WTC11 (cell line): Measurements from ENCODE around the gene FCHSD1. TPM values are rescaled to one million over a fixed set of nuclear protein-coding genes. Genes with fewer than 3 reads are reported as not detected.

Experiments used
- ATAC-seq: fragments of 200-7000 bp; cut with Tn5 transposase; 2 replicates; pipeline ENCODE4 v1.10.0; 2021; ENCODE audit warnings: mild to moderate bottlenecking, moderate library complexity
- CTCF ChIA-PET: fragments of 300-600 bp; sonication (Branson Sonifier 250); formaldehyde crosslinking; loops from one replicate; lab custom pipeline; 2021; ENCODE audit warnings: antibody characterized with exemption; lab: Charles Lee
- POLR2A ChIA-PET: fragments of 350-600 bp; sonication (Branson Sonifier 250); formaldehyde crosslinking; loops from one replicate; lab custom pipeline; 2021; ENCODE audit warnings: antibody characterized with exemption; lab: Charles Lee
- DNase-seq: peaks from one replicate; pipeline ENCODE4 v3.0.0; 2021; ENCODE audit warnings: low spot score
- H3K27ac Mint-ChIP-seq: 2 replicates; pipeline ENCODE4 v1.8.0; 2021; ENCODE audit warnings: mixed read lengths
- H3K27me3 Mint-ChIP-seq: 2 replicates; pipeline ENCODE4 v1.8.0; 2021; ENCODE audit warnings: low read depth, mild to moderate bottlenecking, moderate library complexity, mixed read lengths
- H3K36me3 Mint-ChIP-seq: 2 replicates; pipeline ENCODE4 v1.8.0; 2021; ENCODE audit warnings: mixed read lengths
- H3K4me1 Mint-ChIP-seq: 2 replicates; pipeline ENCODE4 v1.8.0; 2022; ENCODE audit warnings: mixed read lengths
- H3K4me3 Mint-ChIP-seq: 2 replicates; pipeline ENCODE4 v1.8.0; 2021; ENCODE audit warnings: mild to moderate bottlenecking, moderate library complexity, mixed read lengths
- H3K9me3 Mint-ChIP-seq: 2 replicates; pipeline ENCODE4 v1.8.0; 2021; ENCODE audit warnings: mixed read lengths
- CREM ChIP-seq: sonication (generic); formaldehyde crosslinking; IDR thresholded peaks from 2 replicates; pipeline ENCODE4 v1.8.1; 2022; ENCODE audit warnings: mild to moderate bottlenecking, missing genetic modification reagents, moderate library complexity
- ELF4 ChIP-seq: sonication (generic); formaldehyde crosslinking; IDR thresholded peaks from 2 replicates; pipeline ENCODE4 v1.8.1; 2022; ENCODE audit warnings: low read depth, mild to moderate bottlenecking, moderate library complexity, missing genetic modification reagents
- ESRRA ChIP-seq: sonication (generic); formaldehyde crosslinking; IDR thresholded peaks from 2 replicates; pipeline ENCODE4 v1.8.1; 2022; ENCODE audit warnings: mild to moderate bottlenecking, missing genetic modification reagents, borderline replicate concordance
- ETV6 ChIP-seq: sonication (generic); formaldehyde crosslinking; IDR thresholded peaks from 2 replicates; pipeline ENCODE4 v1.8.1; 2022; ENCODE audit warnings: mild to moderate bottlenecking, missing genetic modification reagents
- NR1H2 ChIP-seq: sonication (generic); formaldehyde crosslinking; IDR thresholded peaks from 2 replicates; pipeline ENCODE4 v1.9.0; 2021; ENCODE audit warnings: mild to moderate bottlenecking, moderate library complexity, missing genetic modification reagents
- SMAD4 ChIP-seq: sonication (generic); formaldehyde crosslinking; IDR thresholded peaks from 2 replicates; pipeline ENCODE4 v1.8.0; 2022; ENCODE audit warnings: mild to moderate bottlenecking, missing genetic modification reagents
- SP1 ChIP-seq: sonication (generic); formaldehyde crosslinking; conservative IDR thresholded peaks from 2 replicates; pipeline ENCODE4 v1.8.1; 2022; ENCODE audit warnings: missing genetic modification reagents
- TEAD1 ChIP-seq: sonication (generic); formaldehyde crosslinking; IDR thresholded peaks from 2 replicates; pipeline ENCODE4 v1.8.0; 2022; ENCODE audit warnings: mild to moderate bottlenecking, missing genetic modification reagents
- USF1 ChIP-seq: sonication (generic); formaldehyde crosslinking; IDR thresholded peaks from 2 replicates; pipeline ENCODE4 v1.8.0; 2022; ENCODE audit warnings: mild to moderate bottlenecking, missing genetic modification reagents
- ZNF121 ChIP-seq: sonication (generic); formaldehyde crosslinking; IDR thresholded peaks from 2 replicates; pipeline ENCODE4 v1.8.0; 2023; ENCODE audit warnings: missing genetic modification reagents
- ZNF138 ChIP-seq: sonication (generic); formaldehyde crosslinking; conservative IDR thresholded peaks from 2 replicates; pipeline ENCODE4 v1.8.1; 2022; ENCODE audit warnings: mild to moderate bottlenecking, moderate library complexity, missing genetic modification reagents
- ZNF263 ChIP-seq: sonication (generic); formaldehyde crosslinking; IDR thresholded peaks from 2 replicates; pipeline ENCODE4 v1.8.1; 2022; ENCODE audit warnings: low read depth, mild to moderate bottlenecking, moderate library complexity, missing genetic modification reagents
- ZNF317 ChIP-seq: sonication (generic); formaldehyde crosslinking; IDR thresholded peaks from 2 replicates; pipeline ENCODE4 v1.8.1; 2023; ENCODE audit warnings: low read depth, mild to moderate bottlenecking, moderate library complexity, missing genetic modification reagents, borderline replicate concordance
- ZNF416 ChIP-seq: fragments of 250-450 bp; sonication (Bioruptor Pico); IDR thresholded peaks from 2 replicates; pipeline ENCODE4 v1.9.0; 2021; ENCODE audit warnings: mild to moderate bottlenecking, inconsistent platforms
- total RNA-seq: library from RNA; stranded (reverse); gene quantifications from 3 replicates; pipeline ENCODE4 v1.2.3, GENCODE V29; 2021
- TF ChIP-seq, protein P1 (sequence below): fragments of 200-600 bp; IDR thresholded peaks from 2 replicates; pipeline ENCODE4 v1.8.0; 2022; ENCODE audit warnings: antibody characterized with exemption

Gene FCHSD1
- total RNA-seq, 1 experiment from 2014 or later = 50.3 TPM

DNA sequence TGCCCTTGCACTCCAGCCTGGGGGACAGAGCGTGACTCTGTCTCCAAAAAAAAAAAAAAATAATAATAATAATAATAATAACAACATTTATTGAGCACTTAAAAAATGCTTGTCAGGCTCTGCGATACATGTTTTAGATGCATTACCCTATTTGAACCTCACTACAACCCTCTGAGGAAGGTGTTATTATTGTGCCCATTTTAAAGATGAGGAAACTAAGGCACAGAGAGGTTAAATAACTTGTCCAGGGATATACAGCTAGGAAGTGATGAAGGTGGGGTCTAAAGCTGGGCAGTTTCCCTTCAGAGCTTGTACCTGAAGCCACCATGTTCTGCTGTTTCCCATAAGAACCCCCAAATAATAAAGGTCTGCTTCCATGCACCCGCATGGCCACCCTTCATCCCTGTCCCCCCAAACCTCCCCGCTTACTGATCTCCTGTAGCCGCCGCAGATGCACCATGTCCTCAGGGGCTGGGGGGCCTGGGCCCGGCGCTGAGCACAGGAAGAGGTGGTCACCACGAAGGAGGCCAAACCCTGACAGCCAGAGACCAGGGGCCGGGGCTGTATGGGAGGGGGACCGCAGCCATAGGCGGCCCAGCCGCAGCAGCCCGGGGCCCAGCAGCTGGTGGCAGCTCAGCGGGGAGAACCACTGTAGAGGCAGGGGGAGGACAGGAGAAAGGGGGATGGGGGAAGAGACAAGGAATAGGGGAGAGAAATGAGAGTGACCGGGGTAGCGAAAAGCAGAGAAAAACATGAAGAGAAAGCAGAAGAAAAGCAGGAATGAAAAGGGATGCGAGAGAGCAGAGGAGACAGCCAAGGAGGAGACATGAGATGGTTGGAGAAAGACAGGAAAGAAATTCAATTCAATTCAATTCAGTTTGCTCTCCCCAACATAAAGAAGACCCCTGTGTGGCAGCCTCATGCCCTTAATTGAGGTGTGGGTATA lies 15.1 kb upstream of the FCHSD1 start (continued):
- TF ChIP-seq CREM (CRISPR knock-in tag) (no peak), USF1 (CRISPR knock-in tag) (no peak), ZNF138 (CRISPR knock-in tag) (no peak), ESRRA (CRISPR knock-in tag) (no peak), ELF4 (CRISPR knock-in tag) (no peak), SMAD4 (CRISPR knock-in tag) (no peak)
- TF ChIP-seq, protein P1, sequence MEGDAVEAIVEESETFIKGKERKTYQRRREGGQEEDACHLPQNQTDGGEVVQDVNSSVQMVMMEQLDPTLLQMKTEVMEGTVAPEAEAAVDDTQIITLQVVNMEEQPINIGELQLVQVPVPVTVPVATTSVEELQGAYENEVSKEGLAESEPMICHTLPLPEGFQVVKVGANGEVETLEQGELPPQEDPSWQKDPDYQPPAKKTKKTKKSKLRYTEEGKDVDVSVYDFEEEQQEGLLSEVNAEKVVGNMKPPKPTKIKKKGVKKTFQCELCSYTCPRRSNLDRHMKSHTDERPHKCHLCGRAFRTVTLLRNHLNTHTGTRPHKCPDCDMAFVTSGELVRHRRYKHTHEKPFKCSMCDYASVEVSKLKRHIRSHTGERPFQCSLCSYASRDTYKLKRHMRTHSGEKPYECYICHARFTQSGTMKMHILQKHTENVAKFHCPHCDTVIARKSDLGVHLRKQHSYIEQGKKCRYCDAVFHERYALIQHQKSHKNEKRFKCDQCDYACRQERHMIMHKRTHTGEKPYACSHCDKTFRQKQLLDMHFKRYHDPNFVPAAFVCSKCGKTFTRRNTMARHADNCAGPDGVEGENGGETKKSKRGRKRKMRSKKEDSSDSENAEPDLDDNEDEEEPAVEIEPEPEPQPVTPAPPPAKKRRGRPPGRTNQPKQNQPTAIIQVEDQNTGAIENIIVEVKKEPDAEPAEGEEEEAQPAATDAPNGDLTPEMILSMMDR = no peak

DNA sequence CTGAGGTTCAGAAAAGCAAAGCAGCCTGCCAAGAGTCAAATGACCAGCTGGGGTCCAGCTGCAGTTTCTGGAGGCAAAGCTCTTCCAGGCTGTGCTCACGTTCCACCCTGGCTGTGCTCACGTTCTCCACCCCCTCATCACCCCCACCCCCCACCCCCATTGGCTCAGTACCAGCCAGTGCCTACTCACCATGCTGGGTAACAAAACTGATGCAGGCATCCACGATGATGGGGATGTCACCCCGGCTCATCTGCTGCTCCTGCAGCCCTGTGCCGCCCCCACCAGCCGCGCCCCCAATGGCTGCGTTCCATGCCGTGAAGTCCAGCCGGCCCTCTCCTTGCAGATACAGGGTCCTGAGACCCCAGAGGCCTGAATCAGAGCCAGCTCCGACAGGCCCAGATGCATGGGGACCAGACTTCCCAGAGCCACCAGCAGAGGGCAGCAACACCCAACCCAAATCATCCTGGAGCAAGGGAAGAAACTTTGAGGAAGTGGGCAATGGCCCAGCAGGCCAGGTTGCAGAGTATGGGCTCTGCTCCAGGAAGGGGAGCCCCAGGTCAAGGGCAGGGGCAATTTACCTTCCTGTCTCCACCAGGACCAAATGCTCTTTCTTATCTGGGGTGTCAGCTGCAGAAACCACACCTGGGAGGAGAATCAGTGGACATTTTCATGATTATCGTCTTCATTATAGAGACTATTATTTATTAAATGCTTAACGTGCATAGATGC lies 13.7 kb upstream of the FCHSD1 start:
- Mint-ChIP-seq H3K27ac (no peak overlapping the region), H3K36me3 (peaks cover 45% of the 10 kb centered on the region), H3K4me1 (peaks cover 11% of the 10 kb centered on the region), H3K4me3 (no peak overlapping the region), H3K27me3 (no peaks in the 10 kb centered on the region), H3K9me3 (no peaks in the 10 kb centered on the region)
- ChIA-PET CTCF (interaction anchor here (0.6 to 2.0 kb wide), 35 partner anchors 8 to 347 kb away, joined by 3 to 26 read pairs (median 4); partner anchors contain the start of genes ARAP3, DELE1, DIAPH1 and FCHSD1), POLR2A (interaction anchor here (1.0 to 1.3 kb wide), 2 partner anchors 46 to 259 kb away, joined by 3 read pairs; partner anchors contain the start of genes DELE1 and DIAPH1)
- peak; percentile 88 for DNase-seq
- TF ChIP-seq ZNF416 (CRISPR knock-in tag) = no peak
- TF ChIP-seq ESRRA (CRISPR knock-in tag) = no peak
- no peak for TF ChIP-seq ZNF317 (CRISPR knock-in tag)
- 0 out of 2 replicates have a peak, but pooled peaks have one; percentile 38 for TF ChIP-seq SP1 (CRISPR knock-in tag)
- TF ChIP-seq, protein P1 = peak; percentile 92
- peak; percentile 26; the same call in 1 of the 2 replicates for TF ChIP-seq ZNF121 (CRISPR knock-in tag)
- no peak for TF ChIP-seq ZNF263 (CRISPR knock-in tag)
- no peak for TF ChIP-seq USF1 (CRISPR knock-in tag)
- TF ChIP-seq TEAD1 (CRISPR knock-in tag) = no peak
- peak; percentile 51; the same call in 1 of the 2 replicates for TF ChIP-seq ETV6 (CRISPR knock-in tag)
- TF ChIP-seq NR1H2 (CRISPR knock-in tag) = no peak
- peak; percentile 95 for ATAC-seq
